Stimulated activated CD4-positive, alpha-beta T cell treated with anti-CD3 and anti-CD28 coated beads, Interleukin-2, amount 100 ng/mL, for 48 hours (primary cell): ENCODE results near the gene SRD5A2.

Source experiments
- DNase-seq, 2 donors: peaks; one replicate each; pipeline ENCODE4 v3.0.0-alpha.2; 2020

Gene SRD5A2, protein sequence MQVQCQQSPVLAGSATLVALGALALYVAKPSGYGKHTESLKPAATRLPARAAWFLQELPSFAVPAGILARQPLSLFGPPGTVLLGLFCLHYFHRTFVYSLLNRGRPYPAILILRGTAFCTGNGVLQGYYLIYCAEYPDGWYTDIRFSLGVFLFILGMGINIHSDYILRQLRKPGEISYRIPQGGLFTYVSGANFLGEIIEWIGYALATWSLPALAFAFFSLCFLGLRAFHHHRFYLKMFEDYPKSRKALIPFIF

DNA sequence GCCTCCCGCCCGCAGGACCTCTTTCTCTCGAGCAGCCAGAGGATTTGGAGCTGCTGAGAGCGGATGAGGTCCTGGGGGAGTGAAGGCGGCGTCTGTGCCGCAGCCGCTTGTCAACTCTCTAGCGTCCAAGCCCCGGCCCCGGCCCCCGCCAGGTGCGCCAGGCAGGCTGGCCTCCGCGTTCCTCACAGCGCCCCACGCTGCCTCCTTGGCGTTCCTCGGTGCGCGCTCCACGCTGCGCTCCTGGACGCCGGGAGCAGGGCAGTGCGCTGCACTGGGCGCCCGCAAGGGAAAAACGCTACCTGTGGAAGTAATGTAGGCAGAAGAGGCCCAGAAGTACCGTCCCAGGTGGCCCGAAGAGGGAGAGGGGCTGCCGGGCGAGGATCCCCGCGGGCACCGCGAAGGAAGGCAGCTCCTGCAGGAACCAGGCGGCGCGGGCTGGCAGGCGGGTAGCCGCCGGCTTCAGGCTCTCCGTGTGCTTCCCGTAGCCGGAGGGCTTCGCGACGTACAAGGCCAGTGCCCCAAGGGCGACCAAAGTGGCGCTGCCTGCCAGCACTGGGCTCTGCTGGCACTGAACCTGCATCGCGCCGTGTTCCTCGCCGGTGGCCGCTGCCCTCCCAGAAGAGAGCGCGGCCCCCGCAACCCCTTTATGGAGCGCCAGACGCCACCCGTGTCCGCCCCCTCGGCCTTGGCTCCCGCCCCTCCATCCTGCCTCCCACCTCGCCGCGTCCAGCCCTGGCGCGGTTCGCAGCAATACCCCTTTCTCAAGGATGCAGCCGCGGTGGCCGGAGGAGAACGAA is at the start of gene SRD5A2:
SRD5A2 (minus strand) TSS at position 618 of the 797 bp plus-strand sequence; CDS start at position 580, 38 bp downstream.
- DNase-seq: no peak

DNA sequence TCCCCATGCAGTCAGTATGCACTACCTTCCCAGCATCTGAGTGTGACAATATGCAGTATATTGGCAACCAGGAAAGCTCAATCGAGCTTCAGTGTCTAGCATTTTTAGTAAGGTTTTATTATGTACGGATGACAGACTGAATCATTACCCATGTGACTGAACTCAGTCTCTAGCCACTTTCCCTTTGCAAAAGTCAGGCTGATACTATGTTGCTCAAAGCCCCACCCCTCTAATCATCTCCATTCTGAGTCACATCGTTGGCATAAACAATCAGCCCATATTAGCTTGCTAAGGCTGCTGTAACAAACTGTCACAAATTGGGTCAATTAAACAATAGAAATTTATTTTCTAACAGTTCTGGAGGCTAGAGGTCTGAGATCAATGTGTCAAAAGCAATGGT is 25.8 kb upstream of the SRD5A2 start:
- DNase-seq: no peak

DNA sequence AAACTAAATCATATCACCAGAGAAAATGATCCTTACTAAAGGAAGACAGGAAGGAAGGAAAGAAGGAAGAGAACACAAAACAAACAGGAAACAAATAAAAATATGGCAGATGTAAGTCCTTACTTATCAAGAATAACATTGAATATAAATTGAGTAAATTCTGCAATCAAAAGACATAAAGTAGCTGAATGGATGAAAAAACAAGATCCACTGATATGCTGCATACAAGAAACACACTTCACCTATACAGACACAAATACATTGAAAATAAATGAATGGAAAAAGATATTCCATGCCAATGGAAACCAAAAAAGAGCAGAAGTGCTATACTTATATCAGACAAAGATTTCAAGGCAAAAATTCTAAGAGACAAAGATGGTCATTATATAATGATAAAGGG is 18.0 kb upstream of the SRD5A2 start:
- no peak for DNase-seq

DNA sequence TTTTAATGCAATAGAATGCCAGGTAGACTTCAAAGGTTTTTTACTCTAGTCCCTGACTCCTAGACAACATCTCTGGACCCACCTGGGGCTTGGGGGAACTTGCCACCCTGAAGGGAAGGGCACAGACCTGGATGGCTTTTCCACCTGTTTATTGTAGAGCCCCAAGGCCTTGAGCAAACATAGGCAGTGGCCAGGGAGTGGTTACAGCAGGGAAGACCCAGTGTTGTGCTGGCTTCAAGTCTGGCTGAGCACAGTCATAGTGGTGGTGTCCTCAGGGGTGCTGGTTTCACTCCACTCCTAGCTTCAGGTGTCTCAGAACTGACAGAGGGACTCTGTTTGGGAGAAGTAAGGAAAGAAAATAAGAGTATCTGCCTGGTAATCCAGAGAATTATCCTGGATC is 5.5 kb upstream of the SRD5A2 start:
- DNase-seq: no peak

DNA sequence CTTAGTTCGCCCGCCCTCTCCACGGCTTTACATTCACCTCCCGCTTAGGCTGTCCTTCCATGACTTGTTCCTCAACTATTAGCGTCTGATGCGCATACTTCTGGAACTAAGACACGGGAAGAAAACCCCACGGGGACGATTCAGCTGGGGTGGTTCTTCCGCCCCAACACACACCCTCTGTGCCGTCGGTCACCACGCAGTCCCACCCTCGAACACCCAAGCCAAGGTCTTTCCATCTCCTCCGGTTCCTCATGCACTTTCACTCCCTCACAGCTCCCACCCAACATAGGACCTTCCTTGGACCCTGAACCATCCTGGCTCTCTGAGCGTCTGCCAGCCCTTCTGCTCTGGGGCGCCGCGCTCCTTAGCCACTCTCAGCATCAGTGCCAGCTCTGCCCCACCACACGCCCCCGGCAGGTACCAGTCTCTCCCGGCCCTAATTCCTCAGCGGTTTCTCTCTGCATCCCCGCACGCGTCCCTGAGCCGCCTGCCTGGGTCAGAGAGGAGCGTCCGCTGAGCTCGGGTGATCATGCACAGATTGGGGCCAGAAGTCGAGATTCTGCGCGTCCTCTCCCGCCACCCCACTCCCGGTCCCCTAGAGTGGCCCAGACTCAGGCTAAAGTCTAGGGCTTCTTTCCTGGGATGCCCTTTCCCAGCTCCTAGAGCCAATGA is 522 bp upstream of the SRD5A2 start:
- no peak for DNase-seq

DNA sequence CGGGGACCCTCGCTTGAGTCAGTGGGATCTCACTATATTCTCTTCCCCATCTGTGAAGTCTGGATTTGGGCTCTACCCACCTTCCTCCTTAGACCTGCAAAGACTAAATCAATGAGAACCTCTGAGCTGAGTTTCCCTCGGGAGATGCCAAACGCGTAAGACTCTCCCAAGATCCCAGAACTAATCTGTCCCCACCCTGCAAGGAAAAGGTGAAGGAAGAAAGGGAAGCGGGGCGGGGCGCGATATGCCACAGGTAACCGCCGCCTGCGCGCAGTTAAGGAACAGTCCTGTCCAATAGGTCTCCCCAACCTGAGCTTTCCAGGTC is 780 bp downstream of the SRD5A2 start:
- no peak for DNase-seq

DNA sequence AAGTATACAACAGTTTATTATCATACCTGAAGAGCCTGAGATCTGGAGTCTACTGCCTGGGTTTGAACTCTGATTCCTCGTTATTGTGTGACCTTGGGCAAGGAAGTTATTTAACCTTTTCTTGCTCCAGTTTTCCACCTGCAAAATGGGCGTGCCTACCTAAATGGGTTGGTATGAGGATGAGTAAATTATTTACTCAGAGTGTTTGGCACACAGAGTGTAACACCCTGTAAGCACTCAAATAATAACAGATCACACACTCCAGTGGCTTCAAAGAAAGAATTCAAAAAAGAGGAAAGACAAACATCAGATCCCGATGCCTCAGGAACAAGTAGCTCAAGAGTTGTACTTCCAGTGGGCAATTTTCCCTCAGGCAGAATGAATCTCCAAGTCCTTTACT is 2.4 kb downstream of the SRD5A2 start:
- no peak for DNase-seq

DNA sequence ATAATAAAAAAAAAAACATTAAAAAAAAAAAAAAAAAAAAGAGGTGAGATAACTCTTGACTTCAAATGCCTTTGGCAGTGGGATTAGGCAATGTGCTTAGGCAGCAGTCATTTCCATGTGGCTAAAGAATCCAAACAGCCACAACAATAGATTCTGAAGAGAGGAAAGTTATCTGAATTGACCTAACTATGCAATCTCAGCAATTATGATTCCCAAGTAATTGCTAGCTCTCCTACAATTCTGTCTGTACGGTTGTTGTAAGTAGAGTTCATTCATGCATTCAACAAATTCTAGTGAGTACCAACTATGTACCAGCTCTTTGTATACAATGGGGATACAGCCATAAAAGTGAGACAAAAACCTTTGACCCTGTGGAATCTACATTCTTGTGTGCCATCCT is 3.6 kb downstream of the SRD5A2 start:
- no peak for DNase-seq

DNA sequence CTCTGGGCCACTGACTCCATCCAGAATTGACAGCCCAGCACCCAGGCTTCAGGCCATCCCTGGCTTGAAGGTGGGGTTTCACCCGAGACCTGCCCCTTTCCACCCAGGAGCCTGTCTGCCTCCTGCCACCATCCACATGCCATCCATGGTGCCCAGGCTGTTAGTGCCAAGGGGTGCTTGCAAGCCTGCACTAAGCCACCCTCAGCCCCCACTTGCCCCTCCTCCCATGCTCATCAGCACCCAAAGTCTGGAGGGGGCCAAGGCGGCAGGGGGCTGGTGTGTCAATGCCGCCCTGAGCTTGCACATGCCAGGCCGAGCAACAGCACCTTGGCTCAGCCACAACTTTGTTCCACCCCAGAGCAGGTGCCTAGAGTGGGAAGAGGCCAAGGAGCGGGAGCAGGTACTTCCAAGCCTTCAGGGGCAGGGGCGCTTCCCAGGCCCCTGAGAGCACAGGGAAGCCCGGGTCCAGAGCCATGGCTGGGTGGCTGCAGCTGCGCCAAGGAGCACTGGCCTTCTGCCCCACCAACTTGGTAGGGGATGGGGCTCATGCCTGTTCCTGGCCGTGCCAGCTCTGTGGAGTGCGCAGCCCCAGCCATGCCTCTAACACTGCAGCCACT is 12.0 kb downstream of the SRD5A2 start:
- DNase-seq: no peak

DNA sequence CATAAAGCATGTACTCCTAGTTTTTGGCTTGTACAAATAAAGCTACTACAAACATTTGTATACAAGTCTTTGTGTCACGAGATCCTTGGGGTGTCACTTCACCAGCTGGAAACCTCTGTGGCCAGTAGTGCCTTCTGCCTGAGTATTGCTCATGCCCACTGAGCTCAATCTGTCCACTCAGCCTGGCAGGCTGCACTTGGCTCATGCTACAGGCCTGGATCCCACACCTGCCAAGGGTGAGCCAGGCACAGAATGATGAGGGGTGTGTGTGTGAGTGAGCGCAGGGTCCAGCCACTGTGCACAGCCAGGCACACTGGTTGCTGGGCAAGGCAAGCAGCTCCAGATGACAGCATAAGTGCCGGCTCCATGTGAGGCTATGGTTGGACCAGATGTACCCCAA is 13.1 kb downstream of the SRD5A2 start:
- no peak for DNase-seq

DNA sequence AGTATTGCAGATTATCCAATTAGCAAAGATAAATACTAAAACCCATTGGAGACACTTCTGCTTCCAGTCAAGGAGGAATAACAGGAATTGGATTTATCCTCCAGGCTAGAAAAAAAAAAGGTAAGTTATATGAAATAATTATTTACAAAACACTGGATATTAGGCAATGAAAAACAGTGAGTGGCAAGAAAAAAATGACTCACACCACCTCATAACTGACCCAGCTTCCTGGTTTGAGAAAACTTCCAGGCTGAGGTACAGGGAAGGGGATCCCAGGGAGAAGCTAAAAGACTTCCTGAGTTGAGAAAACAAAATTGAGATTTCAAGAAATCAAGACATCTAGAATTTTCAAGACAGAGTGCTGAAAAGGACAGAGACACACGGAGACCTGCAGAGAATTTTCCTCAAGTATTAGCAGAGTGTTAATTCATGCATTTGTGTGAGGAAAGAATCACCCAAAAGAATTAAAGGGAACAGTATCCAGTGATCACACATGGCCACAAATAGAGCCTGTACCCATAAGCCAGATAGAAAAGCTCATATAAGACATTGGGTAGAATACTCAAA is 17.4 kb downstream of the SRD5A2 start:
- DNase-seq: no peak

DNA sequence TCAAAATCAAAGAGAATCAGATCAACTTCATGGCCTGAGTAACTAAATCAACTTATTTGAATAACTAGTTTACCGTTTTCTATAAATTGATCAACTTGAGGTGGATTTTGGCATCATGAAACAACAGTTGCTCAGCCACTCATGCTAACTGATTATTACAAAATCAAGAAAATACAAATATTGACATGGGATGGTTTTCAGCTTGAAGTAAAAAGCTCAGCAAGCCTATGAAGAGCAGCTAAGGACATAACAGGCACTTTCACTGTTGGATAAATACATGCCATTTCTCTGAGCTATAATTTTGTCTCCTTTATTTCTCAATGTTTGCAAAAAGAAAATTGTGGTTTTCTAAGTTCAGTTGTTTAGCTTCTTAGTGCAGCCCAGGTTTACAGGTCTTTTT is 18.9 kb downstream of the SRD5A2 start:
- DNase-seq: no peak

DNA sequence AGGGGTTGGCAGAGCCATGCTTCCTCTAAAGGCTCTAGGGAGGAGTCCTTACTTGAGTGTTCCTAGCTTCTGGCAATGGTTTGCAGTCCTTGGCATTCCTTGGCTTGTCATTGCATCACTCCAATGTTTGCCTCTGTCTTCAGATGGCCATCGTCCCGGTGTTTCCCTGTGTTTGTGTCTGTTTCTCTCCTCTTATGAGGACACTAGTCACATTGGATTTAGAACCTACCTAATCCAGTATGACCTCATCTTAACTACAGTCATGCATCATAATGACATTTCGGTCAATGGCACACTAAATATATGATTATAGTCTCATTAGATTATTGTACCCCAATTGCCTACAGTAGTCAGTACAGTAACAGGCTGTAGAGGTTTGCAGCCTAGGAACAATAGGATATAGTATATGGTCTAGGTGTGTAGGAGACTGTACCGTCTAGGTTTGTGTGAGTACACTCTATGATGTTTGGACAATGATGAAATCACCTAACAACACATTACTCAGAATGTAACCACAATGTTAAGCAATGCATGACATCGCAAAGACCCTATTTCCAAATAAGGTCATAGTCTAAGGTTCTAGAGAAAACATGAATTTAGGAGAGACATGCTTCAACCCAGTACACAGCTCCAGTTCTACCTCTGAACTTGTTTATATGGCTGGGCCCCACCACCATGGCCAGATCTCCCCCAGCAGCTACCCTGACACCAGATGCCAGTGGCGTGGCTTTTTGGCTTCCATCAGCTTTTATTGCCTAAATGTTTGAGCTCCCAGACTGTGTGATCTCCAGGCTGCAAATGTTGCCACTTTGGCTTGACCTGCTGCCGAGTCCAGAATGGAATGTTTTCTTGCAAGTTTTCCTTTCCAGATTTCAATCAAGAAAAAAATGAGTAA is 22.1 kb downstream of the SRD5A2 start:
- no peak for DNase-seq

DNA sequence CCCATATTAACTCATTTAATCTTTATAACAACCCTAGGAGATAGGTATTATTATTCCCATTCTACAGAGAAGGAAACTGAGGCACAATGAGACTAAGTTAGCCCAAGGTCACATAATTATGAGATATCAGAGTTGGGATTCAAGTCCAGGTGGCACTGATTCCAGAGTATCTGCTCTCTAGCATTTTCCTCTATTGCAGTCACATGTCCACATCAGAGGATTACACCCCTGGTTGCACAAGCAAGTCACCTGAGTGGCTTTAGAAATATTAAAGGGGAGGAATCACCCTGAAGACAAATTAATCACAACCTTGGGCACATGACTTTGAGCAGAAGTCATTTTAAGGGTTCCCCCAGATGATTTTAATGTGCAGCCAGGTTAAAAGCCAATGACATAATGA is 23.8 kb downstream of the SRD5A2 start:
- DNase-seq: no peak

DNA sequence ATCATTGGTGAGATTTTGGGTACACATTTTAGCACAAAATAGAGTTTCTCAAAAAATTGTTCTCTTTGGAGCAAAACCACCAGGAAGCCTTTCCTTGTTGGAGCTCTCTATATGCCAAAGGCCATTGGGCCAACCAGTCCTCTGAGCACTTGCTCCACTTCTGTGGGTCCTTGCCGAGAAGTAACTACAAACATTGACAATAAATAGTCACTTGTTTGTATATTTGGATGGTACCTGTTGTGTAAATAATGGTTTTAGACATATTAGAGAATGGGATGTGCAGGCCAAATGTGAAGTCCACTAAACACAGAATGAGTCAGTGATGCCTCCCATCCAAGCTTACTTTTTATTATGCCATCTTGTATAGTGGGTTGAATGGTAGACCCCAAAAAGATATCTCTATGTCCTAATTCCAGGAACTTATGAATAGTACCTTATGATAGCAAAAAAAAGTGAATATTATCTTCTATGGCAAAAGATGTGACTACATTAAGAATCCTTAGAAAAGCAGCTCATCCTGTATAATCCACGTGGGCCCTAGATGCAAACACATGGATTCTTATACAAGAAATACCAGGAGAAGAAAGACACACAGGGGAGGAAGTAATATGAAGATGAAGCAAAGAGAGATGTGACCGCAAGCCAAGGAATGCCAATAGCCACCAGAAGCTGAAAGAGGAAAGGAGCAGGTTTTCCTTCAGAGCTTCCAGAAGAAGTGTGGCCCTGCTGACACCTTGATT is 24.6 kb downstream of the SRD5A2 start:
- no peak for DNase-seq

DNA sequence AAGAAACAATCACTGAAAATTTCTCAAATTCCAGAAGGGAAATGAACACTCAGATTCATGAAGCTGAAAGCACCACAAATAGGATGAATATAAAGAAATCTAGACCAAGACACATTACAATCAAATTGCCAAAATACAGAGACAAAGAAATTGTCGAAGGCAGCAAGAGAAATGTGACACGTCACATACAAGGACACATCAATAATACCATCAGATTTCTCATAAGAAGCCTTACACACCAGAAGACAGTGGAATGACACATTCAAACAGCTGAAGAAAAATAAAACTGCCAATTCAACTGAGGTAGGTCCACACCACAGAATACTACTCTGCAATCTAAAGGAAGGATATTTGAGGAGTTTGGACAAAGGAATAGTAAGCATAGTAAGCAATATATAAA is 27.4 kb downstream of the SRD5A2 start:
- no peak for DNase-seq

DNA sequence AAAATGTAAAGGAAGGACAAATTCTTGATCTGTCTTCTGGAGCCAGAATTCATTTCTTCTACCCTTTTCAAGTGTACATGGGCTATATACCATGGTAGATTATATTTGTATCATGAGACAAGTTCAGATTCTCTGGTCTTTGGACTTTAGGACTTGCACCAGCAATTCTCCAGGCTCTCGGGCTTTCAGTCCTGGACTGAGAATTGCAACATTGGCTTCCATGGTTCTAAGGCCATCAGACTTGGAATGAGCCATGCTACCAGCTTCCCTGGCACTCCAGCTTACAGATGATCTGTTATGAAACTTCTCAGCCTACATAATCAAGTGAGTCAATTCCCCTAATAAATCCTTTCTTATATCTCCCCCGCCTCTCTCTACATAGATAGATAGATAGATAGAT is 33.3 kb downstream of the SRD5A2 start:
- no peak for DNase-seq

DNA sequence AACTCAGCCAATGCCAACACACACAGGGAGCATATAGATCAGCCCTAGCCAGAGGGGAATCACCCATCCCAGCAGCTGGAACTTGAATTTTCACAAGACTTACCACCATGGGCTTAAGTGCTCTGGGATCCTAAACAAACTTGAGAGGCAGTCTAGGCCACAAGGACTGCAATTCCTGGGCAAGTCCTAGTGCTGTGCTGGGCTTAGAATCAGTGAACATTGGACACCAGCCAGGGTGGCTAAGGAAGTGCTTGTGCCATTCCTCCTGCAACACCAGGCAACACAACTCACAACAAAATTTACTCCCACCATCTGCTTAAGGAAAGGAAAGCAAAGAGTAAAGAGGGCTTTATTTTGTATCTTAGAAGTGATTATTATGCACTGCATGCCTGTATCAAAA is 38.9 kb downstream of the SRD5A2 start:
- no peak for DNase-seq

DNA sequence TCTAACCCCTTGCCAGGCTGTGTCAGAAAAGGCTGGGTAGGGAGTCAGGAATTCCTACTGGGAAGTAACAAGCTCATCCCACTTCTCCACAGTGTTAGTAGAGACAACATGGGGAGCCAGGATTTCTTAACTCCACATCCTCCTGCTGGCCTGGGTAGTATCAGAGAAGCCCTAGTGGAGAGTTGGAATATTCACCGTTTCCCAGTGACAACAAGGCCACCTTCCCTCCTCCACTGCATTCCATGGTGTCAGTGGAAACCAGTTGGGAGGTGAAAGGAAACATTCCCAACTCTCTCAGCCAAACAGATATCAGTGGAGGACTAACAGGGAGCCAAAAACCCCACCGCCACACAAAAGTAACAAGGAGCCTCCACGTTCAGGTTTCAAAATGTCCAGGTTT is 41.2 kb downstream of the SRD5A2 start:
- no peak for DNase-seq

DNA sequence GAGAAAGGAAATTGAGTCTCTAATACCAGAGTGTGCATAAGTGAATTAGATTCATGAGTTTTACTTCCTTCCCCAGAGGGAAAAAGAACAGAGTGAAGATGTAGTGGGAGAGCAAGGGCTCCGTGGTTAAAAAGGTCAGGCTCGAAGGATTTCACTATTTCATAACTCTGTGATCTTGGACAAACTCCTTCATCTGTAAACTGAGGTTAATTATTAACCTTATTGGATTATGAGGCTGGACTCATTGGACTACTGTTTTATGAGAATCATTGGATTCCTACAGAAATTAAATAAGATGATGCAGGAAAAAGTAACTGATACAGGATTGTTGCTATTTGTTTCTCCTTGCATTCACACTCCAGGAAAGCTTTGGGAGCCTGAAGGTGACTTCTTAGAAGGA is 45.0 kb downstream of the SRD5A2 start:
- DNase-seq: no peak

DNA sequence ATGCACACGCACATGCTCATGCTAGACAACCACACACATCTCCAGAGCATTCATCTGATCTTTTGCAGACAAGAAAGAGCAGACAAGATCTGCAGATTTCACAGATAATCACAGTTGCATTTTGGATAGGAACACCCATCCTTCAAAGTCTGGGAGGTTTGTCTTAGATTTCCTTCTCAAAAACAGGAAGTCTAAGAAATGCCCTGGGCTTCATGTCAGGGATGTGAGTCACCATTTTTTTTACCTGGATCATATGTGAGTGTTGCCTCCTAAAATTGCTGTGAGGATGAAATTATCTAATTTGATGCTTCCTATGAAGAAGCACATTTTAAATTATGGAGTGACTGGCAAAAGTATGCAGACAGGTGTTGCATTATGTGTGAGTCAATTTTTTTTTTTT is 46.1 kb downstream of the SRD5A2 start:
- no peak for DNase-seq

DNA sequence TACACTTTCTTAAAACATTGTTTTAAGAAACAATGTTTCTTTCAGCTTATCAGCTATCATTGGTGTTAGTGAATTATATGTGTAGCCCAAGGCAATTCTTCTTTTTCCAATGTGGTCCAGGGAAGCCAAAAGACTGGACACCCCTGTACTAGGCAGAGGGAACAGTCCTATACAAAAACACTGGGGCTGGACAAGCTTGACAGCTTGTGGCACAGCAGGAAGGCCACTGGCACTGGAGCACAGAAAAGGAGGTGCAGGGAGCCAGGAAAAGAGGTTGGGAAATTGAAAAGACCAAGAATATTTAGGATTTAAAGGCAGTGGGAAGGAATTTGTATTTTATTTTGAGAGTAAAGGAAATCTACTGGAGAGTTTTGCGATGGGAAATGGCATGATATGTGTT is 47.7 kb downstream of the SRD5A2 start:
- DNase-seq: no peak
